Fibroblast of upper back skin (primary cell): ENCODE results near the gene CHD5.
"Not testable (repeated sequence)": the region's sequence is repeated elsewhere in the genome, so short reads cannot be mapped to it uniquely, and the experiment has no call there.

Experiments
- DNase-seq: peaks from one replicate; pipeline ENCODE4 v3.0.0-alpha.2; 2013

Gene CHD5

GRCh38 chr1:6180268-6180706, at the start of gene CHD5:
Gene CHD5, minus strand, starts transcription at chr1:6180321. Its CDS starts 298 bp downstream, at chr1:6180023.
- DNase-seq = no peak

- DNase-seq = no peak
Measured at GRCh38 chr1:6225651-6226050, 45.5 kb upstream of the CHD5 start.

DNA sequence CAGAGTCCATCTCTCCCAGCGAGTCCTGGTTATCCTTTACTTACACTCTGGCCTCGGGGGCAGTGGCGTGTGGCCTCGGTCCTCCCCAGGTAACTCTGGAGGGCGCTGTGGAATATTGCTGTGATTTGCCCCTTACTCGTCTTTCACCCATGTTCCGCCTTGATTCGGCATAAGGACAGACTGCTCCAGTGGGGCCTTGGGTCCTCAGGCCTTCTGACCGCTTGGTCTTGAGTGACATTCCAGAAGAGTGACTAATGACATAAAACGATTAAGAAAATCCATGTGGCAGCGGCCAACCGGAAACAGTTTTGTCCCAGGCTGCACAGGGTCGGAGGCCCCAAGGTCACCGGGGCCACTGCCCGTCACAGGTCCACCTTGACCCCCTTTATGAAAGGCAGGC, 44.6 kb upstream of the CHD5 start:
- DNase-seq = no peak

GRCh38 chr1:6223617-6224016, 43.5 kb upstream of the CHD5 start:
- DNase-seq = no peak

DNA sequence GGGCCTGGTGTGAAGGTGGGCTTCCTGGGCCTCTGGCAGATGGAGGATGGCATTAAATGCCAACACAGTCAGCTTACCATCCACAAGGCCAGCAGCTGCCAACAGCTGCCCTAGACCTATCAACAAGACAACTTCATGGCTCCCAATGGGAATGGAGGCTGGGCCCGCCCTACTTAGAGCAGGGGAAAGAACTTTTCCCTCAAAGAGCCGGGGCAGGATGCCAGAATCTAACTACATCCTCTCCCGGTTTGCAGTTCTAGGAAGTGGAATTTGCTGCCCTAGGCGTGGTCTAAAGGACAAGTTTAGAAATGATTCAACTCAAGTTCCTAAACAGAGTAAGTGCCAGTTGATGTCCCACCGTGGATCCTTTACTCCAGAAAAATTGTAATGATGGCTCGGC, 42.5 kb upstream of the CHD5 start:
- DNase-seq = peak; percentile 53

DNA sequence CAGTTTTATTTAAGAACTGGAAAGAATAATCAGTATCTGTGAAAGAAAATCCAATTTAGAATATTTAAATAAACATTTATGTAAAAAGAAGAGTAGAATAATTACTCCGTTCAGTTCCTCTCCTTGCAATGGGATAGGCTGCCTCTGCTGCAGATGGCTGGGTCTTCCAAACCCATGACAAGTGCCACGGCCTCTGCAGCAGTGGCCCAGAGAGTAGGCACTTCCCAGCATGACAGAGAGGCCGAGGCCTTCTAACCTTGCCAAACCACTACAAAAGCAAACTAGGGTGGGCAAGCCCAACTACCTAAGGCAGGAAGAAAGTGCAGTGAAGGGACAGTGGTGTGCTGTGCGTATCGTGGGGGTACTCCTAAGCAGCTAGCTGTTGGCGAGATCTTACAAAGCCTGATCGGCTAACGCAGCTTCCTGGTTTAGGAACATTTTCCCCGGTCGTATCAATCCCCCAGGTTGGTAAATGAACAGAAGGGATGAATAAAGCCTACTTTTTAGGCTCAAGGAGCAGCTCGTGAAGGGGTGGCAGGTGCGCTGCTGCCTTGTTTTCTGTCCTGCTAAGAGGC, 41.2 kb upstream of the CHD5 start:
- no peak for DNase-seq

DNA sequence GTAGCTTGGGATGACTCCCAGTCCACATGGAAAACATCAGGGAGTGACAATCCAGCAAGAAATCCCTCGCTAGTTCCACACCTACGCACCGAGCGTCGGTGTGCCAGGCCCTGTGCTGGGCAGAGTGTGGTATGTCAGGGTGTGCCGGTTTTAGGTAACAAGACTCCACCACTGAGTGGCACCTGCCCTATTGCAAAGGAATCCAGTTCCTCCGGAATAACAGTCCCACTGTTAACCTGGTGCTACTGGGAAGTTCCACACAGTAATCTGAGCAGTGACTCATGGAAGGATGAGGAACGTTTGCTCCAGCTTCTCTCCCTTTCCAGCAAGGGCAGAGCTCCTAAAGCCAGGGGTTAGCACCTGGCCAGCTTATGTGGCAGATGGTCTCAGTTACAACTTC, 40.1 kb upstream of the CHD5 start:
- DNase-seq = no peak

- DNase-seq = not testable (repeated sequence)
Measured at GRCh38 chr1:6219641-6220040, 39.5 kb upstream of the CHD5 start.

GRCh38 chr1:6218375-6219164, 38.4 kb upstream of the CHD5 start:
- DNase-seq = no peak

GRCh38 chr1:6212193-6212959, 32.3 kb upstream of the CHD5 start:
- no peak for DNase-seq

GRCh38 chr1:6211731-6212130, 31.6 kb upstream of the CHD5 start:
- DNase-seq = no peak

DNA sequence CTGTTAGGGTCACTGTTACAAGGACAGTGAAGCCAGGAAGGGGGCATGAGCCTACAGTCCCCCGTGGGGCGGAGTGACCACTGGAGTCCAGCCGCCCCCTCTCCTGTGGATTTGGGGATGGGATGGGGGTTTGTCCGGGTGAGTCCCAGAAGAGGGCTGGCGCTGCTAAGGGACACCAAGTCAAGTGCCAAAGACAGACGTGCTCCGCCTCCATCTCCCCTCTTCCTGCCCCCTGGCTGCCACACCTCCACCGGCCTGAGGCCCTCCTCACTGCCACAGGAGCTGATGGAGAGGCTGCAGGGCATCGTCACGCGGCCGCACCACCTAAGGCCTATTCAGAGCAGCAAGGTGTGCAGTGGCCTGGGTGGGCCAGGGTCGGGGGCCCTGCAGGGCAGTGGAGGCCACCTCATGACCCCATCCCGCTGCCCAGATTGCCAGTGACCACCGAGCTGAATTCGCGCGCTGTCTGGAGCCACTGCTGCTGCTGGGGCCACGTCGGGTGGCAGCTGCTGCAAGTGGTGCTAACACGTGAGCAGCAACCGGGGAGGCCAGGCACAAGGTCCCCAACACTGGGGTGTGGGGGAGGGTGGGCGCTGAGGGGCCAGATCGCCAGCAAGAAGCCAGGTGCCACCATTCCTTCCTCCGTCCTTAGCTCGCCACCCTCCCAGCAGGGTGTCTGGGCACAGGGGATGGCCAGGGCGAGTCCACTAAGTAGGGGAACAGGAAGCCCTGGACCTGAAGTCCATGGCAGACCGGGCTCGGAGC, 30.7 kb upstream of the CHD5 start:
- DNase-seq = no peak

DNA sequence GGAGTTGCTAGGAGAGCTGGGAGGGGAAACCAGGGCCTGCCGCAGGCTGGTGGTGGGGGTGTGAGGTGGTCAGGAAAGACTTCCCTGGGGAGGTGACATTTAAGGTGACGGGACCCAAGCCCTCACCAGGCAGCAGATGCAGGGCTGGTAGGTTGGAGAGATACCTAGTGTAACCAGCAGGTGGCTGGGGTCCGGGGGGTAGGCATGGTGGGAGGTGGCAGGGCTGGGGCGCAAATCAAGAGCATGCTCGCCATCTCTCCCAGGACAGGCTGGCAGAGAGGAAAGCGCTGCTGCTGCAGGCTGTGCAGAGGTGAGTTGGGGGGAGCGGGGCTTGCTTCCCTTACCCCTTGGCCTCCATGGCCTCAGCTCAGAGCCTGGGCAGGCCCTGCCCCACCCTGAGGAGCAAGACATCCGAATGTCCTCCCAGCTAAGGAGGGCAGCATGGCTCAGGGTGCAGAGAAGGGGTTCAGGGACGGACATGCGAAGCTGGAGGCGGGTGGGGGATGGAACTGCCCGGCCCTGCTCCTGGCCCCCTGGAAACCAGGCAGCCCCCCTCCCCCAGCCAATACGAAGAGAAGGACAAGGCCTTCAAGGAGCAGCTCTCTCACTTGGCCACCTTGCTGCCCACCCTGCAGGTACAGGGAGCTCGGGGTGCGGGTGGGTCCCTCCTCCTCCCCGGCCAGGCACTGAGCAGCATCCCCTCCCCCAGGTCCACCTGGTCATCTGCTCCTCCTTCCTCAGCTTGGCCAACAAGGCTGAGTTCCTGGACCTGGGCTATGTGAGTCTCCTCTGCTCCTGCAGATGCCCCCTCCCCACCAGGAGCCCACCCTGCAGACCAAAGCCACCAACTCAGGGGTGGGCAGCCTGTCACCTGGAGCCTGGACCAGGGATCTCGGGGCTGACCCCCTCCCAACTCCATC, 29.8 kb upstream of the CHD5 start:
- DNase-seq = no peak

- peak; percentile 51 for DNase-seq
Measured at GRCh38 chr1:6208723-6209660, 28.9 kb upstream of the CHD5 start.

DNA sequence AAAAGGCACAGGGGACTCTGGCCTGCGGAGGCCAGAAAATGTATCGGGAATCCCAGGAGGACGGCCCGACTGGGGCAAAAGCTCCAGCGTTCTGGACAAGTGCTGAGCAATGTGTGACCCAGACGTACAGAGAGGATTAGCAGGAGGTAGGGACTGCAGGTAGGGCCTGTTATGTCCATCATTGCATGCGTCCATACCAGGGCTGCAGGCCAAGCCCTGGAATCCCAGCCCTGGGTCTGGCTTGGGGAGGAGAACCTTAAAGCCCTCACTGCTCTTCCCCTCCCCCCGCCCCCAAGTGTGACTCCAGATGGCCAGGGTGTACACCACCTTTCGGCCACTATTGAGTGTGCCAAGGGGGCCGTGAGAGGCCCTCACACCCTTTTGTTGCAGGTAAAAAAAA, 27.8 kb upstream of the CHD5 start:
- no peak for DNase-seq

- DNase-seq = no peak
Measured at GRCh38 chr1:6207075-6207885, 27.2 kb upstream of the CHD5 start.

- DNase-seq = no peak
Measured at GRCh38 chr1:6206520-6206855, 26.4 kb upstream of the CHD5 start.

DNA sequence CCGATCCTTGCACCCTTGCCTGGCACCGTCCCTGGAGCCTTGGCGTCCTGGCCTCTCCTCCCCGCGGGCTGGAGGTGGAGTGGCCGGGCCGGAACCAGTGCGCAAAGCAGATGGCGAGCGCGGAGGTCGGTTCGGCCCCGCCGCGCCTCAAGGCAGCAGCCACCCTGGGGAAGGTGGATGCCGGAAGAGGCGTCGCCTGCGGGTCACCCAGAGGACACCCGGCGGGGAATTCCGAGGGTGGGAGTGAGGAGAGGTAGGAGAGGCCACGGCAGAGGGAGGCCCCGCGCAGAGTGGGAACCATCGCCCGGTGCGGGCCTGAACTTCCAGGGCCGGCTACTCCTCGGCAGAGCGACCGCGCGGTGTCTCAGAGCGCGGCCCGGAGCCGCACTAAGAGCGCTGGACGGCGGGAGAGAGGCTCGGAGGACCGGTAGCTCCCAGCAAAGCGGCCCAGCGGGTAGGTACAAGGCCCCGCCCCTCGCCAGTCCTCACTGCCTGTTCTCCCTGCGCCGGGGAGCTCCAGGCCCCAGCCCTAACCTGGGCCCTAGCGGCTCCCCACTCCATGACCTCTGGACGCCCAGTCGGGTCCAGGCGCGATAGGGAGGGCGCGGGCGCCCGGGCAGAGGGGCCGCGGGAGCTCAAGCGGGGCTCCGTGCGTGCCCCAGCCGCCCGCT, 25.9 kb upstream of the CHD5 start, which contains the start of gene RNF207:
Gene RNF207, plus strand, starts transcription at position 271 of the 671 bp plus-strand sequence. CDS start 417 bp downstream, outside the sequence.
- DNase-seq = peak; percentile 63

- DNase-seq = no peak
Measured at GRCh38 chr1:6202256-6202655, 22.1 kb upstream of the CHD5 start.
